HCT116 (cell line): Measurements from ENCODE around the gene MYO7B. TPM values are rescaled to one million over a fixed set of nuclear protein-coding genes. Genes with fewer than 3 reads are reported as not detected.

Source experiments
- ATAC-seq: fragments of 200-7000 bp; cut with Tn5 transposase; 2 replicates; pipeline ENCODE4 v1.9.1; 2020; ENCODE audit warnings: mild to moderate bottlenecking, moderate library complexity
- BruUV-seq: library from RNA; stranded (reverse); fragments of 400-500 nt; replicated peaks from 2 replicates; lab custom pipeline; 2021; lab: Mats Ljungman, UMichigan
- CTCF ChIA-PET: fragments of 300-600 bp; sonication (Branson Sonifier 250); formaldehyde crosslinking; loops from one replicate; lab custom pipeline; 2021; ENCODE audit warnings: antibody characterized with exemption; lab: Charles Lee
- POLR2A ChIA-PET: fragments of 300-600, 350-600 bp; sonication (Branson Sonifier 250); formaldehyde crosslinking; loops from one replicate; lab custom pipeline; 2021; ENCODE audit warnings: antibody characterized with exemption; lab: Charles Lee
- RAD21 ChIA-PET, 2 experiments: fragments of 300-600 bp; sonication (Branson Sonifier 250); formaldehyde crosslinking; loops; one replicate each; lab custom pipeline; 2023; ENCODE audit warnings: low total read pairs in 2 of 2; ENCODE audit not compliant: uncharacterized antibody in 2 of 2, unreplicated experiment in 2 of 2, low non-redundant PET in 1 of 2; lab: Charles Lee
- DNase-seq: peaks from one replicate; pipeline ENCODE4 v3.0.0-alpha.2; 2010; ENCODE audit warnings: low read depth, low spot score
- H2AFZ ChIP-seq: fragments of 200-600 bp; shearing (Covaris generic), sonication (generic); 2 replicates; pipeline ENCODE4 v1.6.1; 2017; ENCODE audit warnings: low read depth, mixed run types, mixed read lengths, antibody characterized with exemption, low read length; ENCODE audit not compliant: poor library complexity, severe bottlenecking
- H3K27ac ChIP-seq: 2 replicates; pipeline ENCODE4 v1.5.1; 2012; ENCODE audit warnings: low read depth, low read length
- H3K27me3 ChIP-seq: fragments of 200-600 bp; sonication (generic); 2 replicates; pipeline ENCODE4 v1.6.1; 2016; ENCODE audit warnings: mixed run types, low read length, mixed read lengths; ENCODE audit not compliant: insufficient read depth
- H3K36me3 ChIP-seq, 2 experiments: fragments of 200-500 bp in 1 of 2; fragments of 200-600 bp in 1 of 2; sonication (Bioruptor generic) in 1 of 2; sonication (generic) in 1 of 2; 2 replicates each; pipeline versions ENCODE4 v1.5.1 to v1.6.1; 2014 to 2016; ENCODE audit warnings: low read length in 2 of 2, inconsistent platforms in 1 of 2, mixed read lengths in 1 of 2, mixed run types in 1 of 2; ENCODE audit not compliant: insufficient read depth in 2 of 2, control insufficient read depth in 1 of 2
- H3K4me1 ChIP-seq, 2 experiments: fragments of 200-600 bp in 1 of 2; sonication (generic) in 1 of 2; 2 replicates each; pipeline versions ENCODE4 v1.5.1 to v1.6.1; 2012 to 2017; ENCODE audit warnings: low read length in 2 of 2, inconsistent platforms in 1 of 2, mild to moderate bottlenecking in 1 of 2, mixed read lengths in 1 of 2, mixed run types in 1 of 2, moderate library complexity in 1 of 2; ENCODE audit not compliant: insufficient read depth in 2 of 2, control insufficient read depth in 1 of 2
- H3K4me2 ChIP-seq: fragments of 200-600 bp; sonication (generic); 2 replicates; pipeline ENCODE4 v1.6.1; 2017; ENCODE audit warnings: mixed run types, low read length, mixed read lengths
- H3K4me3 ChIP-seq, 2 experiments: fragments of 200-600 bp in 1 of 2; sonication (generic) in 1 of 2; replicated peaks in 1 of 2; 2 replicates each; pipeline ENCODE4 v1.5.1; 2011 to 2016; ENCODE audit warnings: low read length in 2 of 2, control low read depth in 1 of 2, low read depth in 1 of 2, mild to moderate bottlenecking in 1 of 2, mixed read lengths in 1 of 2, mixed run types in 1 of 2
- H3K79me2 ChIP-seq: fragments of 200-600 bp; sonication (generic); 2 replicates; pipeline ENCODE4 v1.6.1; 2017; ENCODE audit warnings: mild to moderate bottlenecking, mixed run types, low read length, moderate library complexity, mixed read lengths; ENCODE audit not compliant: insufficient read depth
- H3K9ac ChIP-seq: fragments of 200-600 bp; sonication (generic); 2 replicates; pipeline ENCODE4 v1.6.1; 2016; ENCODE audit warnings: low read length, mixed read lengths
- H3K9me2 ChIP-seq: fragments of 200-600 bp; sonication (generic), shearing (Covaris generic); 2 replicates; pipeline ENCODE4 v1.6.1; 2017; ENCODE audit warnings: mixed run types, mild to moderate bottlenecking, moderate library complexity; ENCODE audit not compliant: insufficient read depth
- H3K9me3 ChIP-seq, 2 experiments: fragments of 200-500 bp in 1 of 2; fragments of 200-600 bp in 1 of 2; sonication (Bioruptor generic) in 1 of 2; sonication (generic) in 1 of 2; 2 replicates each; pipeline ENCODE4 v1.6.1; 2014 to 2017; ENCODE audit warnings: low read length in 2 of 2, mixed read lengths in 2 of 2, inconsistent platforms in 1 of 2, low read depth in 1 of 2, mild to moderate bottlenecking in 1 of 2, mixed run types in 1 of 2, moderate library complexity in 1 of 2; ENCODE audit not compliant: control insufficient read depth in 1 of 2, insufficient read depth in 1 of 2
- H4K20me1 ChIP-seq: fragments of 200-600 bp; sonication (generic), shearing (Covaris generic); 2 replicates; pipeline ENCODE4 v1.6.1; 2017; ENCODE audit warnings: mixed run types, mild to moderate bottlenecking, moderate library complexity; ENCODE audit not compliant: insufficient read depth
- CBX3 ChIP-seq: IDR thresholded peaks from 2 replicates; pipeline ENCODE4 v1.6.1; 2012; ENCODE audit warnings: low read depth
- CEBPB ChIP-seq: IDR thresholded peaks from 2 replicates; pipeline ENCODE4 v1.6.1; 2012; ENCODE audit warnings: low read depth
- EGR1 ChIP-seq: IDR thresholded peaks from 2 replicates; pipeline ENCODE4 v1.6.1; 2012; ENCODE audit warnings: low read depth
- ELF1 ChIP-seq: IDR thresholded peaks from 2 replicates; pipeline ENCODE4 v1.6.1; 2012; ENCODE audit warnings: low read depth, borderline replicate concordance
- EZH2 ChIP-seq: fragments of 200-600 bp; sonication (generic); IDR thresholded peaks from 2 replicates; pipeline ENCODE4 v1.6.1; 2017; ENCODE audit warnings: antibody characterized with exemption, mixed run types
- EZH2phosphoT487 ChIP-seq: fragments of 200-600 bp; IDR thresholded peaks from 2 replicates; pipeline ENCODE4 v1.6.1; 2018; ENCODE audit warnings: antibody characterized with exemption, borderline replicate concordance
- FOSL1 ChIP-seq: IDR thresholded peaks from 2 replicates; pipeline ENCODE4 v1.6.1; 2012; ENCODE audit warnings: low read depth
- SP1 ChIP-seq: IDR thresholded peaks from 2 replicates; pipeline ENCODE4 v1.6.1; 2012; ENCODE audit warnings: low read depth
- TCF7L2 ChIP-seq: IDR thresholded peaks from 2 replicates; pipeline ENCODE4 v1.7.0; 2011; ENCODE audit warnings: borderline replicate concordance, inconsistent platforms; ENCODE audit not compliant: insufficient read depth, insufficient read length; ENCODE audit errors: extremely low read depth
- intact Hi-C: fragments of 100-400 bp; cut with micrococcal nuclease; formaldehyde crosslinking; loops from 2 replicates; pipeline ENCODE4 v1.10.0; 2022
- total RNA-seq: library from RNA; stranded (reverse); gene quantifications from one replicate; pipeline ENCODE4 v1.2.1, GENCODE V29; 2021; ENCODE audit not compliant: unreplicated experiment
- TF ChIP-seq, protein P1 (sequence below), 3 experiments: fragments of 200-600 bp in 1 of 3; sonication (generic) in 1 of 3; IDR thresholded peaks in 2 of 3; conservative IDR thresholded peaks in 1 of 3; 2 replicates each; pipeline ENCODE4 v1.5.1; 2012 to 2017; ENCODE audit warnings: low read depth in 2 of 3, low read length in 2 of 3, antibody characterized with exemption in 1 of 3, borderline replicate concordance in 1 of 3, control low read depth in 1 of 3, mild to moderate bottlenecking in 1 of 3, mixed read lengths in 1 of 3, mixed run types in 1 of 3, moderate library complexity in 1 of 3; ENCODE audit not compliant: insufficient read depth in 1 of 3

The MYO7B gene
- total RNA-seq, 1 experiment from 2014 or later: 0.07 TPM

DNA sequence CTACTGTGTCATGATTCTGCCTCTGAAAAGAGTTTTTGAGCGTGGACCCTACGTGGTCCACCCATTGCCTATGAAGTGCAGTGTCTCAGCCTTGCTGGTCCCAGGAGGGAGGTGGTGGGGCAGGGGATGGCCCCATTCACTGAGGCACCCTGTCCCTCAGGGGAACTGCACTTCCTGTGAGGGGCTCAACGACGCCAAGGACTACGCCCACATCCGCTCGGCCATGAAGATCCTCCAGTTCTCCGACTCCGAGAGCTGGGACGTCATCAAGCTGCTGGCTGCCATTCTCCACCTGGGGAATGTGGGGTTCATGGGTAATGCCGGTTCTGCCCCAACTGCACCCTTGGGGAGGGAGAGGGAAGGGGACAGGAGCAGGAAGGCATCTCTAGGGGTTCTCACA lies 42.5 kb downstream of the MYO7B start (continued):
- TF ChIP-seq ELF1 (no peak), FOSL1 (no peak), EZH2phosphoT487 (no peak), EZH2 (no peak)
- TF ChIP-seq, protein P1, sequence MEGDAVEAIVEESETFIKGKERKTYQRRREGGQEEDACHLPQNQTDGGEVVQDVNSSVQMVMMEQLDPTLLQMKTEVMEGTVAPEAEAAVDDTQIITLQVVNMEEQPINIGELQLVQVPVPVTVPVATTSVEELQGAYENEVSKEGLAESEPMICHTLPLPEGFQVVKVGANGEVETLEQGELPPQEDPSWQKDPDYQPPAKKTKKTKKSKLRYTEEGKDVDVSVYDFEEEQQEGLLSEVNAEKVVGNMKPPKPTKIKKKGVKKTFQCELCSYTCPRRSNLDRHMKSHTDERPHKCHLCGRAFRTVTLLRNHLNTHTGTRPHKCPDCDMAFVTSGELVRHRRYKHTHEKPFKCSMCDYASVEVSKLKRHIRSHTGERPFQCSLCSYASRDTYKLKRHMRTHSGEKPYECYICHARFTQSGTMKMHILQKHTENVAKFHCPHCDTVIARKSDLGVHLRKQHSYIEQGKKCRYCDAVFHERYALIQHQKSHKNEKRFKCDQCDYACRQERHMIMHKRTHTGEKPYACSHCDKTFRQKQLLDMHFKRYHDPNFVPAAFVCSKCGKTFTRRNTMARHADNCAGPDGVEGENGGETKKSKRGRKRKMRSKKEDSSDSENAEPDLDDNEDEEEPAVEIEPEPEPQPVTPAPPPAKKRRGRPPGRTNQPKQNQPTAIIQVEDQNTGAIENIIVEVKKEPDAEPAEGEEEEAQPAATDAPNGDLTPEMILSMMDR (IDR thresholded peaks at IDR 0.05 in 2 of 3, conservative IDR thresholded peaks at IDR 0.05 in 1 of 3; ENCODE audit: borderline replicate concordance in 1 of 3, insufficient read depth in 1 of 3, low read depth in 2 of 3, low read length in 2 of 3): no peak

DNA sequence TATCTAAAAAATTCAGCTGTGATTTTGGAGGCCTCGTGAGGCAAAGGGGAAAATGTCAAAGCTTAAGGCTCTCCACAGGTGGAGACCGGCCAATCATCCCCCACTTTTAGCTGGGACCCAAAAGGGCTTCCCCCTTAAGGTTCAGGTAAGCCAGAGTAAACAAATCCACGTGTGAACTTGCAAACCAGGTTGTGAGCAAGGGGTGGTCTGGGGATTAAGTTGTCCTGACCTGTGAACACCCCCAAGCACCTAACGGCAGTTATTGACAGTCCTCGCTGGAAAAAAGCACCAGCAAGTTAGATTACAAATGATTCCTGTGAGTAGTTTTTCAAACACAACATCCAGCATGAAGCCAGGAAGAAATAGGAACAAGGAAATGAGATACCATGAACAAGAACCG lies 42.9 kb downstream of the MYO7B start:
- Histone ChIP-seq H3K27me3 (no peaks in the 10 kb centered on the region), H3K4me3 (no peak overlapping the region), H2AFZ (no peak overlapping the region), H3K27ac (no peak overlapping the region), H3K4me2 (no peak overlapping the region), H3K9me2 (no peaks in the 10 kb centered on the region), H4K20me1 (no peaks in the 10 kb centered on the region), H3K9me3 (no peaks in the 10 kb centered on the region), H3K79me2 (no peaks in the 10 kb centered on the region), H3K4me1 (no peaks in the 10 kb centered on the region), H3K9ac (no peak overlapping the region), H3K36me3 (no peaks in the 10 kb centered on the region)
- TF ChIP-seq TCF7L2 (no peak), CBX3 (no peak), EGR1 (no peak), CEBPB (no peak), SP1 (no peak)
- DNase-seq: no peak
- ChIA-PET CTCF (interaction anchor here (2.3 kb wide), 1 partner anchor 13 kb away, joined by 7 read pairs; no protein-coding TSS in a partner anchor), RAD21 (no interaction called here), POLR2A (no interaction called here)
- intact Hi-C loops: no loop called here
- no TSS peak for BruUV-seq
- no peak for ATAC-seq
